Activated T-cell treated with anti-CD3 and anti-CD28 coated beads, Interleukin-2, amount 50 U/mL, for 72 hours (primary cell): Measurements from ENCODE around the gene TXNRD1. TPM values are rescaled to one million over a fixed set of nuclear protein-coding genes. Genes with fewer than 3 reads are reported as not detected.
"Not testable (repeated sequence)": the region's sequence is repeated elsewhere in the genome, so short reads cannot be mapped to it uniquely, and the experiment has no call there.

ENCODE experiments used
- ATAC-seq, 2 donors: fragments of 150-1000 bp; cut with Tn5 transposase; replicated peaks in 1 of 2; 2 replicates each; pipeline ENCODE4 v1.10.0; 2021; ENCODE audit warnings: moderate library complexity in 2 of 2, mild to moderate bottlenecking in 1 of 2
- DNase-seq, 2 donors: peaks; one replicate each; pipeline ENCODE4 v3.0.0; 2021 to 2022; ENCODE audit warnings: mixed read lengths in 1 of 2
- H3K27ac Mint-ChIP-seq: one replicate; pipeline ENCODE4 v1.8.0; 2022; ENCODE audit warnings: mild to moderate bottlenecking, moderate library complexity, mixed read lengths
- H3K27me3 Mint-ChIP-seq: one replicate; pipeline ENCODE4 v1.8.0; 2022; ENCODE audit warnings: low read depth, mixed read lengths
- H3K36me3 Mint-ChIP-seq, 2 donors: one replicate each; pipeline ENCODE4 v1.8.0; 2022; ENCODE audit warnings: mixed read lengths in 2 of 2, mild to moderate bottlenecking in 1 of 2; ENCODE audit not compliant: insufficient read depth in 2 of 2
- H3K4me1 Mint-ChIP-seq: one replicate; pipeline ENCODE4 v1.8.0; 2022; ENCODE audit warnings: low read depth, mixed read lengths
- H3K4me3 Mint-ChIP-seq, 2 donors: one replicate each; pipeline ENCODE4 v1.8.0; 2022; ENCODE audit warnings: mild to moderate bottlenecking in 2 of 2, mixed read lengths in 2 of 2, moderate library complexity in 2 of 2
- H3K9me3 Mint-ChIP-seq, 2 donors: one replicate each; pipeline ENCODE4 v1.8.0; 2022; ENCODE audit warnings: mixed read lengths in 2 of 2
- total RNA-seq, 2 donors: library from RNA; stranded (reverse); gene quantifications; one replicate each; pipeline ENCODE4 v1.2.3, GENCODE V29; 2022

The TXNRD1 gene
- total RNA-seq, 2 donors from 2014 or later, result 83.8 to 89.4 TPM

DNA sequence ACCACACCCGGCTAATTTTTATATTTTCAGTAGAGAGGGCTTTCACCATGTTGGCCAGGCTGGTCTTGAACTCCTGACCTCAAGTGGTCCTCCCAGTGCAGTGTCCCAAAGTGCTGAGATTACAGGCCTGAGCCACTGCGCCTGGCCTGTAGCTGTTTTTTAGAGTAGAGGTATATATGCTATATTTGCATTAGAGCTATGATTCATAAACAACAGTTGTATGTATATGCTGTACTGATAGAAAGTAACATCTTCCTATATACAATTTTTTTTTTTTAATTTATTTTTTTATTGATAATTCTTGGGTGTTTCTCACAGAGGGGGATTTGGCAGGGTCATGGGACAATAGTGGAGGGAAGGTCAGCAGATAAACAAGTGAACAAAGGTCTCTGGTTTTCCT lies 107.0 kb downstream of the TXNRD1 start:
- ATAC-seq, H3K9me3 Mint-ChIP-seq, H3K27ac Mint-ChIP-seq, DNase-seq, H3K4me1 Mint-ChIP-seq, H3K27me3 Mint-ChIP-seq, H3K4me3 Mint-ChIP-seq: not testable (repeated sequence)
- H3K36me3 Mint-ChIP-seq, result peaks cover 3 to 36% of the 10 kb centered on the region in 2 donors

GRCh38 chr12:104323899-104324298 lies 108.3 kb downstream of the TXNRD1 start:
- ATAC-seq (no peak), DNase-seq (no peak)
- Mint-ChIP-seq H3K36me3 (peaks cover 3 to 41% of the 10 kb centered on the region in 2 donors), H3K27me3 (no peaks in the 10 kb centered on the region), H3K9me3 (no peaks in the 10 kb centered on the region), H3K4me3 (no peak overlapping the region), H3K27ac (no peak overlapping the region), H3K4me1 (peaks cover 4% of the 10 kb centered on the region)

DNA sequence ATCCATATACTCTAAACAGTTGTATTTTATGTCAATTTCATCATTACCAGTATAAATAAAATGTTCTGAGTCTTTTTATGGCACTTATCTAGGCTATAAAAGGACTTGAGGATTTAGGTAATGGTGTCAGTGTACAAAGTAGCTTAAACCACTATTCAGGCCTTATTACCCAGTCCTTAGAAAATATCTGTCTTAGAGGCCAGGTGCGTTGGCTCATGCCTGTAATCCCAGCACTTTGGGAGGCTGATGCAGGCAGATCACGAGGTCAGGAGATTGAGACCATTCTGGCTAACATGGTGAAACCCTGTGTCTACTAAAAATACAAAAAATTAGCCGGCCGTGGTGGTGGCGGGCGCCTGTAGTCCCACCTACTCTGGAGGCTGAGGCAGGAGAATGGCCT lies 112.7 kb downstream of the TXNRD1 start:
- H3K4me3 Mint-ChIP-seq, H3K27ac Mint-ChIP-seq, H3K27me3 Mint-ChIP-seq, DNase-seq, H3K9me3 Mint-ChIP-seq, ATAC-seq, H3K4me1 Mint-ChIP-seq: not testable (repeated sequence)
- peaks cover 0 to 28% of the 10 kb centered on the region in 2 donors for H3K36me3 Mint-ChIP-seq

GRCh38 chr12:104328790-104329189 lies 113.2 kb downstream of the TXNRD1 start:
- no peak overlapping the region for H3K4me3 Mint-ChIP-seq
- no peaks in the 10 kb centered on the region for H3K9me3 Mint-ChIP-seq
- no peaks in the 10 kb centered on the region for H3K4me1 Mint-ChIP-seq
- no peak overlapping the region for H3K27ac Mint-ChIP-seq
- DNase-seq (no peak), ATAC-seq (no peak)
- peaks cover 3 to 31% of the 10 kb centered on the region in 2 donors for H3K36me3 Mint-ChIP-seq
- H3K27me3 Mint-ChIP-seq, result no peaks in the 10 kb centered on the region

GRCh38 chr12:104329707-104330532 lies 114.3 kb downstream of the TXNRD1 start:
- Mint-ChIP-seq H3K27ac (no peak overlapping the region), H3K27me3 (no peaks in the 10 kb centered on the region), H3K4me1 (no peaks in the 10 kb centered on the region), H3K9me3 (no peaks in the 10 kb centered on the region), H3K36me3 (peaks cover 5 to 30% of the 10 kb centered on the region in 2 donors), H3K4me3 (no peak overlapping the region)
- ATAC-seq, result no peak
- no peak for DNase-seq

GRCh38 chr12:104331376-104331775 lies 115.8 kb downstream of the TXNRD1 start:
- no peaks in the 10 kb centered on the region for H3K9me3 Mint-ChIP-seq
- H3K4me3 Mint-ChIP-seq, result no peak overlapping the region
- H3K36me3 Mint-ChIP-seq, result peaks cover 5 to 28% of the 10 kb centered on the region in 2 donors

DNA sequence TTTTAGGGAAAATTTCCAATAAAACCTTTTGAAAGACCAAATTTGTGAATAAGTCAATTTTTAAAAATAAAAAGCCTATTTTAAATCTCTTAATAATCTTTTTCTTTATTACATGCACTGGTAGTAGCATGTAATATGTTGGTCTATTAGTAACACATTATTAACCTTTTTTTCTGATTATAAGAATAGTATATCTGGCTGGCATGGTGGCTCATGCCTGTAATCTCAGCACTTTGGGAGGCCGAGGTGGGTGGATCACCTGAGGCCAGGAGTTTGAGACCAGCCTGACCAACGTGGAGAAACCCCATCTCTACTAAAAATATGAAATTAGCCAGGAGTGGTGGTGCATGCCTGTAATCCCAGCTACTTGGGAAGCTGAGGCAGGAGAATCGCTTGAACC lies 116.7 kb downstream of the TXNRD1 start:
- not testable (repeated sequence) for H3K4me1 Mint-ChIP-seq, ATAC-seq, DNase-seq, H3K27ac Mint-ChIP-seq, H3K9me3 Mint-ChIP-seq, H3K27me3 Mint-ChIP-seq, H3K4me3 Mint-ChIP-seq
- peaks cover 5 to 25% of the 10 kb centered on the region in 2 donors for H3K36me3 Mint-ChIP-seq

More at GRCh38 chr12:104331376-104331775, 115.8 kb downstream of the TXNRD1 start:
- no peaks in the 10 kb centered on the region for H3K27me3 Mint-ChIP-seq
- DNase-seq (no peak), ATAC-seq (no peak)
- no peak overlapping the region for H3K27ac Mint-ChIP-seq
- H3K4me1 Mint-ChIP-seq, result no peaks in the 10 kb centered on the region

- Mint-ChIP-seq H3K4me3 (no peak overlapping the region), H3K9me3 (no peaks in the 10 kb centered on the region), H3K36me3 (peaks cover 5 to 19% of the 10 kb centered on the region in 2 donors), H3K27ac (no peak overlapping the region), H3K27me3 (no peaks in the 10 kb centered on the region), H3K4me1 (no peaks in the 10 kb centered on the region)
- no peak for DNase-seq
- no peak for ATAC-seq
Observed at GRCh38 chr12:104333692-104334255, 118.2 kb downstream of the TXNRD1 start.

GRCh38 chr12:104334581-104334980 lies 119.0 kb downstream of the TXNRD1 start:
- DNase-seq, result no peak
- Mint-ChIP-seq H3K9me3 (no peaks in the 10 kb centered on the region), H3K36me3 (peaks cover 7 to 23% of the 10 kb centered on the region in 2 donors), H3K27ac (no peak overlapping the region), H3K4me3 (no peak overlapping the region), H3K27me3 (no peaks in the 10 kb centered on the region), H3K4me1 (no peaks in the 10 kb centered on the region)
- ATAC-seq, result no peak

- no peaks in the 10 kb centered on the region for H3K9me3 Mint-ChIP-seq
- no peaks in the 10 kb centered on the region for H3K4me1 Mint-ChIP-seq
- DNase-seq, result no peak
- peaks cover 7 to 32% of the 10 kb centered on the region in 2 donors for H3K36me3 Mint-ChIP-seq
- ATAC-seq, result no peak
- no peaks in the 10 kb centered on the region for H3K27me3 Mint-ChIP-seq
- H3K4me3 Mint-ChIP-seq, result no peak overlapping the region
- no peak overlapping the region for H3K27ac Mint-ChIP-seq
Observed at GRCh38 chr12:104336115-104336514, 120.5 kb downstream of the TXNRD1 start.

GRCh38 chr12:104337030-104337558 lies 121.5 kb downstream of the TXNRD1 start:
- ATAC-seq (no peak), DNase-seq (no peak)
- Mint-ChIP-seq H3K9me3 (no peaks in the 10 kb centered on the region), H3K36me3 (peaks cover 7 to 34% of the 10 kb centered on the region in 2 donors), H3K27me3 (no peaks in the 10 kb centered on the region), H3K4me3 (no peak overlapping the region), H3K27ac (no peak overlapping the region), H3K4me1 (no peaks in the 10 kb centered on the region)

- DNase-seq (no peak), ATAC-seq (no peak)
- Mint-ChIP-seq H3K27ac (no peak overlapping the region), H3K4me3 (no peak overlapping the region), H3K36me3 (peaks cover 2 to 35% of the 10 kb centered on the region in 2 donors), H3K4me1 (no peaks in the 10 kb centered on the region), H3K27me3 (no peaks in the 10 kb centered on the region), H3K9me3 (no peaks in the 10 kb centered on the region)
Observed at GRCh38 chr12:104339663-104340062, 124.1 kb downstream of the TXNRD1 start.

GRCh38 chr12:104340177-104340576 lies 124.6 kb downstream of the TXNRD1 start:
- DNase-seq (no peak), ATAC-seq (no peak)
- Mint-ChIP-seq H3K36me3 (peaks cover 2 to 33% of the 10 kb centered on the region in 2 donors), H3K9me3 (no peaks in the 10 kb centered on the region), H3K4me1 (no peaks in the 10 kb centered on the region), H3K27ac (no peak overlapping the region), H3K27me3 (no peaks in the 10 kb centered on the region), H3K4me3 (no peak overlapping the region)
